ENCODE data around the gene PDE8A. TPM values are rescaled to one million over a fixed set of nuclear protein-coding genes. Genes with fewer than 3 reads are reported as not detected.

The PDE8A gene
- total and polyA plus RNA-seq, 2 donors: 8.5 to 23.0 TPM

DNA sequence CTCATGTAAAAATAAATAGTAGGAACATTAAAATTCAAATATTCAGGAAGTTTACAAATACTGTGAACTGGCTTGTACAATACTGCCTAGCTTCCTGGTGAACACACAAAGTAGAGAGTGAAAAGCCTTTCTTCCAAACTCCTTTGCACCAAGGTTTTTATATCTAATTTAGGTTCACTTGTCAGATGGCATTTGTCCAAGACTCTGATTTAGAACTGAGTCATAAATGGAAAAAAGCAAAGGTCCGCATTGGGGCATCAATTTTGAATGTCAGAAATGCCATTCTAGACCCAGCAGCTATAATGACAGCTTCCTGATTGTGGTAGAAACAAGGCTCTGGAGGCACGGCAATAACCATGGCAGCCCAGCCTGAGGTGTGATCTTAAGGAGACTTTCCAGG lies 160.7 kb downstream of the PDE8A start:
- no peaks in the 10 kb centered on the region for H3K4me1 ChIP-seq (ENCODE audit: control insufficient read depth in 2 of 2, insufficient read depth in 2 of 2, low read length in 2 of 2)
- no peak overlapping the region for H3K27ac ChIP-seq (ENCODE audit: low read depth in 1 of 2, low read length in 1 of 2)
- H3K4me3 ChIP-seq (ENCODE audit: low read length in 2 of 2): no peak overlapping the region
- H3K9me3 ChIP-seq (ENCODE audit: control insufficient read depth in 2 of 2, insufficient read depth in 1 of 2, low read length in 1 of 2): no peaks in the 10 kb centered on the region
- H3K27me3 ChIP-seq (ENCODE audit: control insufficient read depth in 2 of 2, insufficient read depth in 1 of 2, low read length in 1 of 2): no peaks in the 10 kb centered on the region
- DNase-seq (ENCODE audit: low read depth in 6 of 9, low spot score in 9 of 9): no peak
- 79% methylated on average over 2 of the region's 2 CpGs for WGBS
- peaks cover 5 to 10% of the 10 kb centered on the region in 2 donors for H3K36me3 ChIP-seq (ENCODE audit: control insufficient read depth in 2 of 2, insufficient read depth in 2 of 2, low read length in 1 of 2)

DNA sequence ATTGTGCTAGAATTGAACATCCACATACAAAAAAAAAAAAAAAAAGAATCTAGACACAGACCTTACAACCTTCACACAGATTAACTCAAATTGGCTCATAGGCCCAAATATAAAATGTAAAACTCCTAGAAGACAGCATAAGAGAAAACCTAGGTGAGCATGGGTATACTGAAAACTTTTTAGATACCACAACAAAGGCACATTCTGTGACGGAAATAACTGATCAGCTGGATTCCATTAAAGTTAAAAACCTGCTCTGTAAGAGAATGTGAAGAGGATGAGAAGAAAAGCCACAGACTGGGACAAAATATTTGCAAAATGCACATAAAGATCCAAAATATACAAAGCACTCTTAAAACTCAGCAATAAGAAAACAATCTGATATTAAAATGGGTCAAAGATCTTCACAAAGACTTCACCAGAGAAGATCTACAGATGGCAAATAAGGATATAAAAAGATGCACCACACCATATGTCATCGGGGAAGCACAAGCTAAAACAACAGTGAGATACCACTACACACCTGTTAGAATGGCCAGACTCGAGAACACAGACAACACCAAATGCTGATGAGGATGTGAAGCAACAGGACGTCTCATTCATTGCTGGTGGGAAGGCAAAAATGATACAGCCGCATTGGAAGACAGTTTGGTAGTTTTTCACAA lies 167.9 kb downstream of the PDE8A start:
- H3K9me3 ChIP-seq (ENCODE audit: control insufficient read depth in 2 of 2, insufficient read depth in 1 of 2, low read length in 1 of 2): no peaks in the 10 kb centered on the region
- H3K27me3 ChIP-seq (ENCODE audit: control insufficient read depth in 2 of 2, insufficient read depth in 1 of 2, low read length in 1 of 2): no peaks in the 10 kb centered on the region
- no peak overlapping the region for H3K27ac ChIP-seq (ENCODE audit: low read depth in 1 of 2, low read length in 1 of 2)
- DNase-seq (ENCODE audit: low read depth in 6 of 9, low spot score in 9 of 9): peak; percentile 14 to 79 (median 44)
- no peaks in the 10 kb centered on the region for H3K36me3 ChIP-seq (ENCODE audit: control insufficient read depth in 2 of 2, insufficient read depth in 2 of 2, low read length in 1 of 2)
- WGBS: 27% methylated on average over 5 of the region's 5 CpGs
- H3K4me1 ChIP-seq (ENCODE audit: control insufficient read depth in 2 of 2, insufficient read depth in 2 of 2, low read length in 2 of 2): peaks cover 2% of the 10 kb centered on the region in 2 donors
- H3K4me3 ChIP-seq (ENCODE audit: low read length in 2 of 2): no peak overlapping the region

DNA sequence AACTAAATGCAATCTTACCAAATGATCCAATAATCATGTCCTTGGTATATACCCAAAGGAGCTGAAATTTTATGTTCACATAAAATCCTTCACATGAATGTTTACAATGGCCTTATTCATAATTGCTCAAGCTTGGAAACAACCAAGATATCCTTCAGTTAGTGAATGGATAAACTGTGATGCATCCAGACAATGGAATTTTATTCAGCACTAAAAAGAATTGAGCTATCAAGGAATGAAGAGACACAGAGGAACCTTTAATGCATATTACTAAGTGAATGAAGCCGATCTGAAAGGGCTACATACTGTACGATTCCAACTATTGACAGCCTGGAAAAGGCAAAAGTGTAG lies 168.4 kb downstream of the PDE8A start:
- 95% methylated on average over 2 of the region's 2 CpGs for WGBS
- no peak overlapping the region for H3K27ac ChIP-seq (ENCODE audit: low read depth in 1 of 2, low read length in 1 of 2)
- no peaks in the 10 kb centered on the region for H3K36me3 ChIP-seq (ENCODE audit: control insufficient read depth in 2 of 2, insufficient read depth in 2 of 2, low read length in 1 of 2)
- H3K4me1 ChIP-seq (ENCODE audit: control insufficient read depth in 2 of 2, insufficient read depth in 2 of 2, low read length in 2 of 2): peaks cover 2% of the 10 kb centered on the region in 2 donors
- DNase-seq (ENCODE audit: low read depth in 6 of 9, low spot score in 9 of 9): no peak
- no peak overlapping the region for H3K4me3 ChIP-seq (ENCODE audit: low read length in 2 of 2)
- H3K9me3 ChIP-seq (ENCODE audit: control insufficient read depth in 2 of 2, insufficient read depth in 1 of 2, low read length in 1 of 2): no peaks in the 10 kb centered on the region
- H3K27me3 ChIP-seq (ENCODE audit: control insufficient read depth in 2 of 2, insufficient read depth in 1 of 2, low read length in 1 of 2): no peaks in the 10 kb centered on the region

DNA sequence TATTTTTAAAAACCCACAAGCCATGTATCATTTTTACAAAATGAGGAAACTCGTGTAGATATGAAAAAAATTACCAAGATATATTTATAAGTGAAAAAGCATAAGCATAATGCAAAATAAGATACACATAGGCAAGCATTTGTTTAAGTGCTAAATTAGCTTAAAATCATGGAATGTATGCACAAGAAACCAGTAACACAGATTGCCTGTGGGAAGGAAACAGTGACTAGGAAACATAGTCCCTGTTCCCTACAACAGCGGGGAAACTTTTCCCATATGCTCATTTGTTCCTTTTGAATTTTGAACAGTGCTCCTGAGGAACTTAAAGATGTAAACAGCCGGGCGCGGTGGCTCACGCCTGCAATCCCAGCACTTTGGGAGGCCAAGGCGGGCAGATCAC lies 169.5 kb downstream of the PDE8A start:
- H3K27ac ChIP-seq (ENCODE audit: low read depth in 1 of 2, low read length in 1 of 2): no peak overlapping the region
- no peak for DNase-seq (ENCODE audit: low read depth in 6 of 9, low spot score in 9 of 9)
- 87% methylated on average over 7 of the region's 7 CpGs for WGBS

DNA sequence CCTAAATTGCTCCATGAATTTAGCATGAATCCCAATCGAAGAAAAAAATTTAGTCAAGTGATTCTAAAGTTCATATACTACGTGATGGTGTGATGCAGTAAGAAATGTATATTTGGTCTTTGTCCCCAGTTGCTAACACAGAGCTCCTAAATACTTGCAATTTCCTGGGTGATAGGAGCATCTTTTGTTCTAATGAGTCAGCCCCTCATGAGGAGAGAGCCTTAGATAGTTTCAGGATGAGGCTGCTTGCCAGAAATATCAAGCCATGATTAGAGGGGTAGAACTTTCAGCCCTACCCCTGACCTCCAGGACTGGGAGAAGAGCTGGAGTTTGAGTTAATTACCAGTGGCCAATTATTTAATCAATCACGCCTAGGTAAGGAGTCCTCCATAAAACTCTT lies 170.2 kb downstream of the PDE8A start:
- WGBS: 98% methylated on average over 3 of the region's 3 CpGs
- no peak for DNase-seq (ENCODE audit: low read depth in 6 of 9, low spot score in 9 of 9)

More for the DNA sequence above, 169.5 kb downstream of the PDE8A start:
- Histone ChIP-seq H3K27me3 (ENCODE audit: control insufficient read depth in 2 of 2, insufficient read depth in 1 of 2, low read length in 1 of 2) (peaks cover 0 to 3% of the 10 kb centered on the region in 2 donors), H3K9me3 (ENCODE audit: control insufficient read depth in 2 of 2, insufficient read depth in 1 of 2, low read length in 1 of 2) (no peaks in the 10 kb centered on the region), H3K4me1 (ENCODE audit: control insufficient read depth in 2 of 2, insufficient read depth in 2 of 2, low read length in 2 of 2) (peaks cover 2% of the 10 kb centered on the region in 2 donors), H3K4me3 (ENCODE audit: low read length in 2 of 2) (no peak overlapping the region), H3K36me3 (ENCODE audit: control insufficient read depth in 2 of 2, insufficient read depth in 2 of 2, low read length in 1 of 2) (no peaks in the 10 kb centered on the region)

DNA sequence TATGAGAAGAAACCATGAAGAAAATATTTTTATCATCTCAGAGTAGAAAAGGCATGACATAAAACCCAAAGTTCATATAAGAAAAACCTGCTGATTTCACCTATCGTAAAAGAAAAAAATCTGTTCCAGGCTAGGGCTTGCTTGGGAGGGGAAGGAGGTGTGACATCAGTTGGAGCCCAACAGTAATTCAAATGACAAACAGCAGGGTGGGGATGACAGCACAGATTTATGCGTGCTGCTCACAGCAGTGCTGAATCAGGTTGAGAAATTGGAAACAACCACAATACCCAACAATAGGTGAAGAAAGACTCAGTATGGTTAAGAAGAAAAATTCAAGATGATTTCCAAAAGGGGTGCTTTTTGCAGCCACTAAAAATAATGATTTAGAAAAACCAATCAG lies 172.4 kb downstream of the PDE8A start:
- DNase-seq (ENCODE audit: low read depth in 6 of 9, low spot score in 9 of 9): no peak
- 24% methylated on average over 2 of the region's 2 CpGs for WGBS

More for the DNA sequence above, 170.2 kb downstream of the PDE8A start:
- no peaks in the 10 kb centered on the region for H3K9me3 ChIP-seq (ENCODE audit: control insufficient read depth in 2 of 2, insufficient read depth in 1 of 2, low read length in 1 of 2)
- no peak overlapping the region for H3K27ac ChIP-seq (ENCODE audit: low read depth in 1 of 2, low read length in 1 of 2)
- H3K27me3 ChIP-seq (ENCODE audit: control insufficient read depth in 2 of 2, insufficient read depth in 1 of 2, low read length in 1 of 2): peaks cover 0 to 3% of the 10 kb centered on the region in 2 donors
- no peak overlapping the region for H3K4me3 ChIP-seq (ENCODE audit: low read length in 2 of 2)
- peaks cover 2% of the 10 kb centered on the region in 2 donors for H3K4me1 ChIP-seq (ENCODE audit: control insufficient read depth in 2 of 2, insufficient read depth in 2 of 2, low read length in 2 of 2)
- H3K36me3 ChIP-seq (ENCODE audit: control insufficient read depth in 2 of 2, insufficient read depth in 2 of 2, low read length in 1 of 2): no peaks in the 10 kb centered on the region

DNA sequence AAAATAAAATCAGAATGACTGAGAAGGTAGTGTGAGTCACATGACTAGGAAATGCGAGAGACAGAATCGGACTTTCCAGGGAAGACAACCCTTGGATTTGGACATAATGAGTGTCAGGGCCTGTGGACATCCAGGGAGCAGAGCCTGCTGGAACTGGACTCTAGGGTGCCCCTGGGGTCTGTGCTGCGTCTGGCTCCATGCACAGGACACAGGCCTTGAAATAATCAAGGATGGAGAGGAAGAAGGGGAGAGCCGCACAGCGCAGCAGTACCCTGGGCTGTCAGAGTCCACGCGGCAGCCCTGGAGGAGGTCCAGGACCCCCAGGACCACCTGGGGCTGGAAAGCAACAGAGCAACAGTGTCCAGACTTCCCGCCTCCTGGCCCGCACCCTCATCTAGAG lies 173.7 kb downstream of the PDE8A start:
- no peaks in the 10 kb centered on the region for H3K36me3 ChIP-seq (ENCODE audit: control insufficient read depth in 2 of 2, insufficient read depth in 2 of 2, low read length in 1 of 2)
- H3K27ac ChIP-seq (ENCODE audit: low read depth in 1 of 2, low read length in 1 of 2): no peak overlapping the region
- no peaks in the 10 kb centered on the region for H3K4me1 ChIP-seq (ENCODE audit: control insufficient read depth in 2 of 2, insufficient read depth in 2 of 2, low read length in 2 of 2)
- no peak overlapping the region for H3K4me3 ChIP-seq (ENCODE audit: low read length in 2 of 2)
- no peak for DNase-seq (ENCODE audit: low read depth in 6 of 9, low spot score in 9 of 9)
- no peaks in the 10 kb centered on the region for H3K9me3 ChIP-seq (ENCODE audit: control insufficient read depth in 2 of 2, insufficient read depth in 1 of 2, low read length in 1 of 2)
- H3K27me3 ChIP-seq (ENCODE audit: control insufficient read depth in 2 of 2, insufficient read depth in 1 of 2, low read length in 1 of 2): peaks cover 0 to 3% of the 10 kb centered on the region in 2 donors
- WGBS: 83% methylated on average over 9 of the region's 9 CpGs

More for the DNA sequence above, 172.4 kb downstream of the PDE8A start:
- H3K4me1 ChIP-seq (ENCODE audit: control insufficient read depth in 2 of 2, insufficient read depth in 2 of 2, low read length in 2 of 2): peaks cover 2% of the 10 kb centered on the region in 2 donors
- H3K27ac ChIP-seq (ENCODE audit: low read depth in 1 of 2, low read length in 1 of 2): no peak overlapping the region
- H3K9me3 ChIP-seq (ENCODE audit: control insufficient read depth in 2 of 2, insufficient read depth in 1 of 2, low read length in 1 of 2): no peaks in the 10 kb centered on the region
- H3K27me3 ChIP-seq (ENCODE audit: control insufficient read depth in 2 of 2, insufficient read depth in 1 of 2, low read length in 1 of 2): peaks cover 0 to 3% of the 10 kb centered on the region in 2 donors
- no peak overlapping the region for H3K4me3 ChIP-seq (ENCODE audit: low read length in 2 of 2)
- no peaks in the 10 kb centered on the region for H3K36me3 ChIP-seq (ENCODE audit: control insufficient read depth in 2 of 2, insufficient read depth in 2 of 2, low read length in 1 of 2)

DNA sequence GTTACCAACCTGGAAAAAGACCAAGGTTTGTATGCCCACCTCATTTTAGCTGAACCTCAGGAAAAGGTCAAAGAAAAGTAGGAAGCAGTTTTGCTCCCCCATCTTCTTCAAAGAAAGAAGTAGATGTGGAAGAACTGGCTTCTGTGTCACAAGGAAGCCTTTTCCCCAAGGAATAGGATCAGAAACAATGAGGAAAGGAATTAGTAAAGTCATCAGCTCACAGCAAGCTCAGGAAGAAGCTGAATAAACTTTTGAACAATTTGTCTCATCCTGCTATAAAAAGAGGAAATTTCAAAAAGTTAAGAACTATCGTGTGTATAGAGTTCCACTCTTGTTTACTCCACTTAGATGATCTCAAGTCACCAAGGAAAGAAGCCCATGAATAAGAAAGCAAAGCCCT lies 174.2 kb downstream of the PDE8A start:
- Histone ChIP-seq H3K4me1 (ENCODE audit: control insufficient read depth in 2 of 2, insufficient read depth in 2 of 2, low read length in 2 of 2) (no peaks in the 10 kb centered on the region), H3K36me3 (ENCODE audit: control insufficient read depth in 2 of 2, insufficient read depth in 2 of 2, low read length in 1 of 2) (no peaks in the 10 kb centered on the region), H3K9me3 (ENCODE audit: control insufficient read depth in 2 of 2, insufficient read depth in 1 of 2, low read length in 1 of 2) (no peaks in the 10 kb centered on the region), H3K27me3 (ENCODE audit: control insufficient read depth in 2 of 2, insufficient read depth in 1 of 2, low read length in 1 of 2) (peaks cover 0 to 3% of the 10 kb centered on the region in 2 donors), H3K27ac (ENCODE audit: low read depth in 1 of 2, low read length in 1 of 2) (no peak overlapping the region), H3K4me3 (ENCODE audit: low read length in 2 of 2) (no peak overlapping the region)
- 82% methylated on average over 1 of the region's 1 CpG for WGBS
- DNase-seq (ENCODE audit: low read depth in 6 of 9, low spot score in 9 of 9): no peak

DNA sequence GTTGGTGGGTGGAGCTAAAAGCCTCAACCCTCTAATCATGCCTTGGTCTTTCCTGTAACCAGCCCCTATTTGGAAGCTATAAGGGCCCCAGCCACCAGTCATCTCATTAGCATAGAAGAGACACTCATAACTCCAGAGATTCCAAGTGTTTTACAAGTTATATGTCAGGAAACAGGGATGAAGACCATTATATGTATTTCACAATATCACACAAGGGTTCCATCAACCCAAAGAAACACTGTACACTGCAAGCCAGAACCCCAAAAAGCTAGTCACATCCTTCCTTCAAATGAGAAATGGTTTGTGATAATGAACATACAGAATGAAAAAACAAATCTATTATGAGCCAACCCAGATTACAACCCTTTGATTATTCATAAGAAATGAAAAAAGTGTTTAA lies 175.7 kb downstream of the PDE8A start:
- Histone ChIP-seq H3K4me1 (ENCODE audit: control insufficient read depth in 2 of 2, insufficient read depth in 2 of 2, low read length in 2 of 2) (no peaks in the 10 kb centered on the region), H3K27me3 (ENCODE audit: control insufficient read depth in 2 of 2, insufficient read depth in 1 of 2, low read length in 1 of 2) (peaks cover 0 to 3% of the 10 kb centered on the region in 2 donors), H3K27ac (ENCODE audit: low read depth in 1 of 2, low read length in 1 of 2) (no peak overlapping the region), H3K9me3 (ENCODE audit: control insufficient read depth in 2 of 2, insufficient read depth in 1 of 2, low read length in 1 of 2) (no peaks in the 10 kb centered on the region), H3K4me3 (ENCODE audit: low read length in 2 of 2) (no peak overlapping the region), H3K36me3 (ENCODE audit: control insufficient read depth in 2 of 2, insufficient read depth in 2 of 2, low read length in 1 of 2) (no peaks in the 10 kb centered on the region)
- no peak for DNase-seq (ENCODE audit: low read depth in 6 of 9, low spot score in 9 of 9)
